ENCODE results near the gene GPR62.

GRCh38 chr3:51944451-51945021 lies 10.6 kb upstream of the GPR62 start:
- TF ChIP-seq RAD21 (IDR thresholded peaks at IDR 0.05; ENCODE audit: low read length) = no peak
- no peak for TF ChIP-seq CTCF (IDR thresholded peaks at IDR 0.05)
- TF ChIP-seq EP300 (IDR thresholded peaks at IDR 0.05; ENCODE audit: borderline replicate concordance in 1 of 2, low read depth in 1 of 2, low read length in 1 of 2) = no peak
- no peak for TF ChIP-seq ZBTB33 (IDR thresholded peaks at IDR 0.05; ENCODE audit: borderline replicate concordance, low read depth)
- TF ChIP-seq GABPA (IDR thresholded peaks at IDR 0.05; ENCODE audit: low read depth) = no peak
- no peak for TF ChIP-seq MXI1 (IDR thresholded peaks at IDR 0.05; ENCODE audit: low read depth, low read length)
